ENCODE data around the gene AVPR2. TPM values are rescaled to one million over a fixed set of nuclear protein-coding genes. Genes with fewer than 3 reads are reported as not detected.

Gene AVPR2
- 0.53 TPM in 1 of 2 replicates, not detected in the other for total RNA-seq
- 0.05 TPM for total RNA-seq (2013)
- 0.12 TPM in 1 of 2 replicates, not detected in the other for polyA plus RNA-seq
- polyA minus RNA-seq = 0.50 TPM in 1 of 2 replicates, not detected in the other

DNA sequence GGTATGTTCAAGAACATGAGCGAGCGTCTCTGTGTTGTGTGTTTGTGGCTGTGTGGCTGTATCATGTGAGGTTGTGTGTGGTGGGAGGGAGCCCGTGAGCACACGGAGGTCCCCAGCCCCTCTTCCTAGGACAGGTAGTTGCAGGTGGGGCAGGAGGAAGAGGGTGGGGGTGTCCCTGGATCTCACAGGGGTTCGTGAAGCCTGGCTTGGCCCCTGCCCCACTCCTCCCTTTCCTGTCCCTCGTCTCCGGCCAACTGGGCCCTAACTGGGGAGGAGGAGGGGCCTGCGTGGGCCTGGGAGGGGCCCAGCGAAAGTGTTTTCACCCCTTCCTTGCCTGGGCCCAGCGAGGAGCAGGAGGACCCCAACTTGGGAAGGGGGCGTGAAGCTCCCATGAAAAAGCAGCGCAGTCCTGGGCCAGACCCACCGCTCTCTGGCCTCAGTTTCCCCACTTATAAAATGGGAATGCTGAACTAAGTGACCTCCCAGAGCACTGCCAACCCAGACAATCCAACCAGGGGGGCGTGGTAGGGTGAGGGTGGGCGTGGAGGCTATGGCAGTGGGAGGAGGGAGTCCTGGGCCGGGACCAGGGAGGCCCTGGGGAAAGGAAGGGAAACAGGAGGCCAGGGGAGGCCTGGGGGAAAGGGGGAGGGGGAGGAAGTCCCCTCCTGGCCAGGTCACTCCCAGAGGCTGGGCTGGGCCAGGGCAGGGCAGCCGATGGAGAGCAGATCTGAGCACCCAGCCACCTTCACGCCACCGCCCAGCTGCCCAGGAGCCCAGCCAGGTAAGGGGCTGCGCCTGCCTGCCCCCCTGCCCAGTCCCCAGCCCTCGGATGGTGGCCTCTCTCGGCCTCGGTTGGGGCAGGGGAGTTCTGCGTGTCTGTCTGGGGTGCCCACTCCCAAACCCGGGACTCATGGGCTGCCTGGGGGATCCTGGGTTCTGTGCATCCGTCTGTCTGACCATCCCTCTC, at the start of gene AVPR2:
AVPR2 (plus strand) TSS at position 683 of the 967 bp plus-strand sequence. CDS start 473 bp downstream, outside the sequence.
- peak within 1 kb of the TSS in 1 of 2 donors; percentile 52 for H3K27ac ChIP-seq (ENCODE audit: low read length in 2 of 2)
- H3K27me3 Mint-ChIP-seq = no peaks in the 10 kb centered on the region
- no peak for TF ChIP-seq EZH2 (IDR thresholded peaks at IDR 0.05; ENCODE audit: borderline replicate concordance, insufficient read depth, low read depth, low read length, poor library complexity, severe bottlenecking)
- TF ChIP-seq, protein P1, sequence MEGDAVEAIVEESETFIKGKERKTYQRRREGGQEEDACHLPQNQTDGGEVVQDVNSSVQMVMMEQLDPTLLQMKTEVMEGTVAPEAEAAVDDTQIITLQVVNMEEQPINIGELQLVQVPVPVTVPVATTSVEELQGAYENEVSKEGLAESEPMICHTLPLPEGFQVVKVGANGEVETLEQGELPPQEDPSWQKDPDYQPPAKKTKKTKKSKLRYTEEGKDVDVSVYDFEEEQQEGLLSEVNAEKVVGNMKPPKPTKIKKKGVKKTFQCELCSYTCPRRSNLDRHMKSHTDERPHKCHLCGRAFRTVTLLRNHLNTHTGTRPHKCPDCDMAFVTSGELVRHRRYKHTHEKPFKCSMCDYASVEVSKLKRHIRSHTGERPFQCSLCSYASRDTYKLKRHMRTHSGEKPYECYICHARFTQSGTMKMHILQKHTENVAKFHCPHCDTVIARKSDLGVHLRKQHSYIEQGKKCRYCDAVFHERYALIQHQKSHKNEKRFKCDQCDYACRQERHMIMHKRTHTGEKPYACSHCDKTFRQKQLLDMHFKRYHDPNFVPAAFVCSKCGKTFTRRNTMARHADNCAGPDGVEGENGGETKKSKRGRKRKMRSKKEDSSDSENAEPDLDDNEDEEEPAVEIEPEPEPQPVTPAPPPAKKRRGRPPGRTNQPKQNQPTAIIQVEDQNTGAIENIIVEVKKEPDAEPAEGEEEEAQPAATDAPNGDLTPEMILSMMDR (IDR thresholded peaks at IDR 0.05) = no peak
- intact Hi-C loops (cut with micrococcal nuclease) = no loop called here
- no peak for ATAC-seq (ENCODE audit: low read depth)
- no peaks in the 10 kb centered on the region for H3K9me3 ChIP-seq (ENCODE audit: control extremely low read depth in 1 of 3, control insufficient read depth in 2 of 3, insufficient read depth in 1 of 3, low read length in 2 of 3)
- peaks cover 45 to 48% of the 10 kb centered on the region in 2 donors for H3K4me1 ChIP-seq (ENCODE audit: control insufficient read depth in 2 of 2, insufficient read depth in 2 of 2, low read length in 2 of 2)
- ChIA-PET POLR2A (no interaction called here), CTCF (no interaction called here)
- peaks cover 0 to 10% of the 10 kb centered on the region in 2 experiments for H3K36me3 ChIP-seq (replicated peaks in 1 of 2; ENCODE audit: control extremely low read depth in 1 of 2, control insufficient read depth in 1 of 2, extremely low read depth in 1 of 2, insufficient read depth in 2 of 2, low read length in 1 of 2)
- H3K4me3 Mint-ChIP-seq = peak within 1 kb of the TSS; percentile 73
- no peaks in the 10 kb centered on the region for H3K27me3 ChIP-seq (replicated peaks in 1 of 4; ENCODE audit: control extremely low read depth in 1 of 4, control insufficient read depth in 3 of 4, insufficient read depth in 4 of 4, low read length in 3 of 4)
- H4K20me1 ChIP-seq (ENCODE audit: control insufficient read depth, insufficient read depth, low read length, poor library complexity, severe bottlenecking) = peaks cover 5% of the 10 kb centered on the region
- H3K4me1 Mint-ChIP-seq = peaks cover 46% of the 10 kb centered on the region
- H3K4me3 ChIP-seq (ENCODE audit: control extremely low read depth in 1 of 5, extremely low read depth in 1 of 5, insufficient read depth in 1 of 5, low read depth in 2 of 5, low read length in 4 of 5) = peak within 1 kb of the TSS in 1 of 5 experiments; percentile 12
- H3K27ac Mint-ChIP-seq = peak within 1 kb of the TSS; percentile 95
- no peak within 1 kb of the TSS for H3K9ac ChIP-seq (ENCODE audit: low read length)
- peak within 1 kb of the TSS; percentile 22 for H2AFZ ChIP-seq (ENCODE audit: insufficient read depth, low read depth, low read length, poor library complexity, severe bottlenecking)
- 45% methylated on average over 12 of the region's 26 CpGs for WGBS (ENCODE audit: insufficient coverage)
- no peaks in the 10 kb centered on the region for H3K9me3 Mint-ChIP-seq (ENCODE audit: insufficient read depth)
- H3K79me2 ChIP-seq (ENCODE audit: control insufficient read depth, insufficient read depth, low read length) = no peaks in the 10 kb centered on the region
- DNase-seq = no peak
- peak within 1 kb of the TSS; percentile 47 for H3K4me2 ChIP-seq (replicated peaks; ENCODE audit: low read depth, low read length, poor library complexity, severe bottlenecking)

DNA sequence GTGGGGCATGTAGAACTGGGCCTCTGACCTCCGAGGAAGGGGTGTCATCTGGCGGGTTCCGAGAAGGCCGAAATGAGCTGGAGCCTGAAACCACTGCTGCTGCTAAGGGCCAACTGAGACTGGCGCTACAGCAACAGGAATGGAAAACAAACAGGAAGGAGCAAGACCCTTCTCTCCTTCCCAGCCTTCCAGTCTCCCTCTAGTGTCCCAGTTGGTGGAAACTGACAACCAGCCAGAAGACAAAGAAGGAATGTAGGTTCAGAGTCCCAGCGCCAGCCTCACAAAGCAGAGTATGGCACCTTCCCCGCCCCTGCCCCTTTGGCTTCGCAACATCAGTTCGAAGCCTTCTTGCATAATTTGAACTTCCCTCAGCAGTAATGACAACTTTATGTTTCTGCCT, 49.8 kb upstream of the AVPR2 start:
- no peaks in the 10 kb centered on the region for H3K36me3 ChIP-seq (replicated peaks in 1 of 2; ENCODE audit: control extremely low read depth in 1 of 2, control insufficient read depth in 1 of 2, extremely low read depth in 1 of 2, insufficient read depth in 2 of 2, low read length in 1 of 2)
- no peak for ATAC-seq (ENCODE audit: low read depth)
- TF ChIP-seq EZH2 (IDR thresholded peaks at IDR 0.05; ENCODE audit: borderline replicate concordance, insufficient read depth, low read depth, low read length, poor library complexity, severe bottlenecking) = no peak
- TF ChIP-seq, protein P1 (IDR thresholded peaks at IDR 0.05) = no peak
- Mint-ChIP-seq H3K4me3 (no peak overlapping the region), H3K9me3 (ENCODE audit: insufficient read depth) (no peaks in the 10 kb centered on the region), H3K27ac (no peak overlapping the region), H3K4me1 (no peaks in the 10 kb centered on the region), H3K27me3 (peaks cover 9% of the 10 kb centered on the region)
- H3K27ac ChIP-seq (ENCODE audit: low read length in 2 of 2) = no peak overlapping the region
- intact Hi-C loops (cut with micrococcal nuclease) = no loop called here
- DNase-seq = no peak
- H4K20me1 ChIP-seq (ENCODE audit: control insufficient read depth, insufficient read depth, low read length, poor library complexity, severe bottlenecking) = no peaks in the 10 kb centered on the region
- ChIA-PET CTCF (no interaction called here), POLR2A (no interaction called here)
- H2AFZ ChIP-seq (ENCODE audit: insufficient read depth, low read depth, low read length, poor library complexity, severe bottlenecking) = no peak overlapping the region
- no peak overlapping the region for H3K4me3 ChIP-seq (ENCODE audit: control extremely low read depth in 1 of 5, extremely low read depth in 1 of 5, insufficient read depth in 1 of 5, low read depth in 2 of 5, low read length in 4 of 5)
- 85% methylated on average over 8 of the region's 9 CpGs for WGBS (ENCODE audit: insufficient coverage)
- H3K27me3 ChIP-seq (replicated peaks in 1 of 4; ENCODE audit: control extremely low read depth in 1 of 4, control insufficient read depth in 3 of 4, insufficient read depth in 4 of 4, low read length in 3 of 4) = peaks cover 0 to 3% (median under 1%) of the 10 kb centered on the region in 4 experiments
- no peaks in the 10 kb centered on the region for H3K4me1 ChIP-seq (ENCODE audit: control insufficient read depth in 2 of 2, insufficient read depth in 2 of 2, low read length in 2 of 2)
- H3K9me3 ChIP-seq (ENCODE audit: control extremely low read depth in 1 of 3, control insufficient read depth in 2 of 3, insufficient read depth in 1 of 3, low read length in 2 of 3) = no peaks in the 10 kb centered on the region
- no peak overlapping the region for H3K4me2 ChIP-seq (replicated peaks; ENCODE audit: low read depth, low read length, poor library complexity, severe bottlenecking)
- H3K79me2 ChIP-seq (ENCODE audit: control insufficient read depth, insufficient read depth, low read length) = no peaks in the 10 kb centered on the region
- no peak overlapping the region for H3K9ac ChIP-seq (ENCODE audit: low read length)
